IMR-90 (cell line): ENCODE results near the gene KLHL29. TPM values are rescaled to one million over a fixed set of nuclear protein-coding genes. Genes with fewer than 3 reads are reported as not detected.

Experiments used
- ATAC-seq: fragments of 200-7000 bp; cut with Tn5 transposase; 2 replicates; pipeline ENCODE4 v1.9.1; 2020; ENCODE audit warnings: low read depth, mild to moderate bottlenecking, moderate library complexity
- BruUV-seq: library from RNA; stranded (reverse); fragments of 400-500 nt; replicated peaks from 2 replicates; lab custom pipeline; 2021; lab: Mats Ljungman, UMichigan
- CTCF ChIA-PET: fragments of 300-600 bp; formaldehyde crosslinking; extraction: SDS; loops from one replicate; lab custom pipeline; 2021; ENCODE audit warnings: antibody characterized with exemption; lab: Yijun Ruan, JAX
- POLR2A ChIA-PET: fragments of 300-600 bp; sonication (Branson Sonifier 250); formaldehyde crosslinking; loops from one replicate; lab custom pipeline; 2022; ENCODE audit warnings: antibody characterized with exemption; ENCODE audit not compliant: unreplicated experiment; lab: Charles Lee
- DNase-seq: peaks from one replicate; pipeline ENCODE4 v3.0.0; 2013
- H2AFZ ChIP-seq: replicated peaks from 2 replicates; pipeline ENCODE3; 2013; ENCODE audit warnings: low read length, mild to moderate bottlenecking; ENCODE audit not compliant: poor library complexity
- H2AK5ac ChIP-seq: 2 replicates; pipeline ENCODE4 v1.6.1; 2013; ENCODE audit warnings: low read depth, low read length, inconsistent platforms
- H2AK9ac ChIP-seq: replicated peaks from 2 replicates; pipeline ENCODE3; 2013; ENCODE audit warnings: mild to moderate bottlenecking, low read depth, low read length, moderate library complexity; ENCODE audit not compliant: poor library complexity
- H2BK120ac ChIP-seq: 2 replicates; pipeline ENCODE4 v1.6.1; 2013; ENCODE audit warnings: low read depth, low read length, inconsistent platforms
- H2BK15ac ChIP-seq: 3 replicates; pipeline ENCODE4 v1.6.1; 2013; ENCODE audit warnings: low read depth, low read length, inconsistent platforms
- H2BK20ac ChIP-seq: 2 replicates; pipeline ENCODE4 v1.6.1; 2013; ENCODE audit warnings: low read depth, mild to moderate bottlenecking, inconsistent platforms, low read length, moderate library complexity
- H2BK5ac ChIP-seq: 2 replicates; pipeline ENCODE4 v1.6.1; 2013; ENCODE audit warnings: mild to moderate bottlenecking, low read depth, low read length, inconsistent platforms; ENCODE audit not compliant: poor library complexity, severe bottlenecking
- H3K14ac ChIP-seq: replicated peaks from 2 replicates; pipeline ENCODE4 v1.6.1; 2013; ENCODE audit warnings: low read depth, low read length, inconsistent platforms
- H3K18ac ChIP-seq: 2 replicates; pipeline ENCODE4 v1.6.1; 2013; ENCODE audit warnings: low read depth, low read length, control low read depth
- H3K23ac ChIP-seq: 2 replicates; pipeline ENCODE4 v1.6.1; 2013; ENCODE audit warnings: low read depth, low read length, inconsistent platforms
- H3K27ac ChIP-seq: 2 replicates; pipeline ENCODE4 v1.5.1; 2013; ENCODE audit warnings: mild to moderate bottlenecking, control low read depth, low read length; ENCODE audit not compliant: insufficient read depth
- H3K27me3 ChIP-seq: 2 replicates; pipeline ENCODE4 v1.6.1; 2013; ENCODE audit warnings: low read length; ENCODE audit not compliant: control insufficient read depth, insufficient read depth
- H3K36me3 ChIP-seq: 2 replicates; pipeline ENCODE4 v1.6.1; 2013; ENCODE audit warnings: low read length, mixed read lengths; ENCODE audit not compliant: control insufficient read depth, insufficient read depth
- H3K4ac ChIP-seq: 2 replicates; pipeline ENCODE4 v1.6.1; 2013; ENCODE audit warnings: low read depth, low read length, inconsistent platforms
- H3K4me1 ChIP-seq: 2 replicates; pipeline ENCODE4 v1.6.1; 2013; ENCODE audit warnings: low read length, mixed read lengths; ENCODE audit not compliant: control insufficient read depth, insufficient read depth
- H3K4me2 ChIP-seq: 2 replicates; pipeline ENCODE4 v1.6.1; 2013; ENCODE audit warnings: low read depth, mild to moderate bottlenecking, control low read depth, low read length, moderate library complexity
- H3K4me3 ChIP-seq: 2 replicates; pipeline ENCODE4 v1.5.1; 2013; ENCODE audit warnings: low read depth, mild to moderate bottlenecking, control low read depth, low read length, moderate library complexity; ENCODE audit not compliant: insufficient read depth
- H3K56ac ChIP-seq: 2 replicates; pipeline ENCODE4 v1.6.1; 2013; ENCODE audit warnings: low read length, inconsistent platforms; ENCODE audit not compliant: insufficient read depth; ENCODE audit errors: extremely low read depth
- H3K79me1 ChIP-seq, 2 experiments: 2 replicates each; pipeline ENCODE4 v1.6.1; 2013; ENCODE audit warnings: low read length in 2 of 2, inconsistent platforms in 1 of 2, low read depth in 1 of 2
- H3K9ac ChIP-seq: 2 replicates; pipeline ENCODE4 v1.6.1; 2013; ENCODE audit warnings: low read depth, low read length, control low read depth
- H3K9me1 ChIP-seq: 2 replicates; pipeline ENCODE4 v1.6.1; 2013; ENCODE audit warnings: low read length, inconsistent platforms; ENCODE audit not compliant: insufficient read depth
- H3K9me3 ChIP-seq: 2 replicates; pipeline ENCODE4 v1.6.1; 2013; ENCODE audit warnings: low read length; ENCODE audit not compliant: control insufficient read depth, insufficient read depth
- H4K20me1 ChIP-seq: 2 replicates; pipeline ENCODE4 v1.6.1; 2013; ENCODE audit warnings: low read length, inconsistent platforms; ENCODE audit not compliant: insufficient read depth
- H4K5ac ChIP-seq: 2 replicates; pipeline ENCODE4 v1.6.1; 2013; ENCODE audit warnings: mild to moderate bottlenecking, low read depth, low read length, control low read depth
- H4K8ac ChIP-seq, 2 experiments: 2 replicates each; pipeline ENCODE4 v1.6.1; 2013; ENCODE audit warnings: low read depth in 2 of 2, low read length in 2 of 2, control low read depth in 1 of 2, inconsistent platforms in 1 of 2
- H4K91ac ChIP-seq: 2 replicates; pipeline ENCODE4 v1.6.1; 2013; ENCODE audit warnings: low read depth, low read length, inconsistent platforms; ENCODE audit not compliant: insufficient read depth
- CEBPB ChIP-seq: IDR thresholded peaks from 2 replicates; pipeline ENCODE4 v1.6.1; 2012; ENCODE audit warnings: low read depth, low read length, improper control_type of control experiment
- MAFK ChIP-seq: IDR thresholded peaks from 2 replicates; pipeline ENCODE4 v1.6.1; 2012; ENCODE audit warnings: low read depth, low read length, improper control_type of control experiment
- MAZ ChIP-seq: IDR thresholded peaks from 2 replicates; pipeline ENCODE4 v1.6.1; 2012; ENCODE audit warnings: low read depth, mild to moderate bottlenecking, low read length, improper control_type of control experiment, moderate library complexity, borderline replicate concordance
- NFE2L2 ChIP-seq: fragments of 150-350 bp; IDR thresholded peaks from 2 replicates; pipeline ENCODE4 v1.6.1; 2016; ENCODE audit warnings: low read depth, mild to moderate bottlenecking, low read length
- RAD21 ChIP-seq: IDR thresholded peaks from 2 replicates; pipeline ENCODE4 v1.6.1; 2012; ENCODE audit warnings: low read length, improper control_type of control experiment
- RCOR1 ChIP-seq: IDR thresholded peaks from 2 replicates; pipeline ENCODE4 v1.6.1; 2012; ENCODE audit warnings: mild to moderate bottlenecking, low read length, improper control_type of control experiment; ENCODE audit not compliant: insufficient replicate concordance
- WGBS, 2 experiments: methylation state at CpG; one replicate each; pipeline versions ENCODE4 v1.1.5 to v1.1.7; 2013; ENCODE audit warnings: missing lambda C conversion rate in 2 of 2; ENCODE audit not compliant: insufficient read length in 1 of 2; ENCODE audit errors: extremely low coverage in 2 of 2; 5-methylcytosine and 5-hydroxymethylcytosine counted together
- dilution Hi-C: fragments of 300-500 bp; cut with HindIII; formaldehyde crosslinking; loops from one replicate; pipeline ENCODE4 v1.14.3; 2018; ENCODE audit warnings: low sequenced_read_pairs; ENCODE audit not compliant: unreplicated experiment
- in situ Hi-C: fragments of 300-500 bp; cut with MboI; formaldehyde crosslinking; loops from 3 replicates; pipeline ENCODE4 v1.14.3; 2019; ENCODE audit warnings: low sequenced_read_pairs, inconsistent platforms, mixed read lengths
- intact Hi-C: fragments of 100-400 bp; cut with micrococcal nuclease; formaldehyde crosslinking; loops from 2 replicates; pipeline ENCODE4 v1.10.0; 2022
- polyA plus RNA-seq, 3 experiments: library from polyadenylated mRNA; depleted of rRNA; stranded (reverse); fragments of >200 nt; gene quantifications; 2 replicates each; pipeline ENCODE4 v1.2.3, GENCODE V29; 2012; ENCODE audit warnings: low replicate concordance in 1 of 3
- total RNA-seq: library from RNA; depleted of rRNA; stranded (reverse); fragments of >200 nt; gene quantifications from 2 replicates; pipeline ENCODE4 v1.2.3, GENCODE V29; 2012
- TF ChIP-seq, protein P1 (sequence below): conservative IDR thresholded peaks from 2 replicates; pipeline ENCODE4 v1.5.1; 2012; ENCODE audit warnings: mild to moderate bottlenecking, low read depth, low read length, improper control_type of control experiment
- TF ChIP-seq, protein P2 (sequence below): fragments of 150-350 bp; IDR thresholded peaks from 2 replicates; pipeline ENCODE4 v1.6.1; 2016; ENCODE audit warnings: low read depth, mild to moderate bottlenecking, low read length, moderate library complexity, borderline replicate concordance

KLHL29 gene
- total and polyA plus RNA-seq, 2 of the 4 experiments (the other 2 are of a cell fraction): 2.0 to 8.0 TPM

DNA sequence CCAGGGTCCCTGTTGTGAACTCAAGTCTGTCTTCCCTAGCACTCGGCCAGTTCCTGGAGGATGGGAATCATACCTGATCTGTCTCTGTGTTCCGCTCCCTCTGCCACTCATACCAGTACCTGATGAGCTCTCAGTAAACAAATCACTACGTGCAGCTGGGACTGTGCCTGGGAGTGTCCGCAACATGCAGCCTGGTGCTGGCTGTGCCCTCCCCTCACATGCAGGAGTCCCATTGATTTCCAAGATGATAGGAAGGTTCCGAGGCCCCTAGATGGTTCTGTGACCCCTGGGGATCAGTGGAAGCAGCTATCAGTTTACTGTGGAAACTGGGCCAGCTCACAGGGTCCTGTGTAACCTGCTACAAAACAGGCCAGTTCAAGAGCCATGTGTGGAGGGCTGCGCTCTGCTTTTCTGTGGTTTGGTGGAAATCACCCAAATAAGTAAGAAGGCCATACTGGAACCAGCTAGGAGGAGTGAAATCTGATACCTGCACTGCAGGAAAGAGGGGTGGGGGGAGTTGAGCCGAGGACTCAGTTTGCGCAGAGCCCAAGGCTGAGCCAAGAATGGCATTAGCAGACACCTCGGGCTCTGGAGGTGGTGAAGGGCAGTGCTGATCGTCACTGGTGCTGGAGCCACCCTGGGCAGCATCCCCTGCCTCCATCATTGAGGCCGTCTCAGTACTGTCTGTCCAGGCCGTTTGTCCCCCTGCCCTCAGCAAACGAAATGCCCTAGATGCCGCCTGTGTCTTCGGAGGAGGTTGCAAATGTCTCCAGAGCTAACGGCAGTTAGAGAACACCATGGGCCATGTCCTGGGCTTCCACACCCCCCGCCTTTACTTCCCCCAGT is 93.3 kb downstream of the KLHL29 start:
- intact Hi-C loops: no loop called here
- no peak overlapping the region for H2AK5ac ChIP-seq
- TF ChIP-seq MAZ (no peak), NFE2L2 (no peak), MAFK (no peak), RCOR1 (no peak), CEBPB (no peak), RAD21 (no peak)
- TF ChIP-seq, protein P1, sequence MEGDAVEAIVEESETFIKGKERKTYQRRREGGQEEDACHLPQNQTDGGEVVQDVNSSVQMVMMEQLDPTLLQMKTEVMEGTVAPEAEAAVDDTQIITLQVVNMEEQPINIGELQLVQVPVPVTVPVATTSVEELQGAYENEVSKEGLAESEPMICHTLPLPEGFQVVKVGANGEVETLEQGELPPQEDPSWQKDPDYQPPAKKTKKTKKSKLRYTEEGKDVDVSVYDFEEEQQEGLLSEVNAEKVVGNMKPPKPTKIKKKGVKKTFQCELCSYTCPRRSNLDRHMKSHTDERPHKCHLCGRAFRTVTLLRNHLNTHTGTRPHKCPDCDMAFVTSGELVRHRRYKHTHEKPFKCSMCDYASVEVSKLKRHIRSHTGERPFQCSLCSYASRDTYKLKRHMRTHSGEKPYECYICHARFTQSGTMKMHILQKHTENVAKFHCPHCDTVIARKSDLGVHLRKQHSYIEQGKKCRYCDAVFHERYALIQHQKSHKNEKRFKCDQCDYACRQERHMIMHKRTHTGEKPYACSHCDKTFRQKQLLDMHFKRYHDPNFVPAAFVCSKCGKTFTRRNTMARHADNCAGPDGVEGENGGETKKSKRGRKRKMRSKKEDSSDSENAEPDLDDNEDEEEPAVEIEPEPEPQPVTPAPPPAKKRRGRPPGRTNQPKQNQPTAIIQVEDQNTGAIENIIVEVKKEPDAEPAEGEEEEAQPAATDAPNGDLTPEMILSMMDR: no peak
- TF ChIP-seq, protein P2, sequence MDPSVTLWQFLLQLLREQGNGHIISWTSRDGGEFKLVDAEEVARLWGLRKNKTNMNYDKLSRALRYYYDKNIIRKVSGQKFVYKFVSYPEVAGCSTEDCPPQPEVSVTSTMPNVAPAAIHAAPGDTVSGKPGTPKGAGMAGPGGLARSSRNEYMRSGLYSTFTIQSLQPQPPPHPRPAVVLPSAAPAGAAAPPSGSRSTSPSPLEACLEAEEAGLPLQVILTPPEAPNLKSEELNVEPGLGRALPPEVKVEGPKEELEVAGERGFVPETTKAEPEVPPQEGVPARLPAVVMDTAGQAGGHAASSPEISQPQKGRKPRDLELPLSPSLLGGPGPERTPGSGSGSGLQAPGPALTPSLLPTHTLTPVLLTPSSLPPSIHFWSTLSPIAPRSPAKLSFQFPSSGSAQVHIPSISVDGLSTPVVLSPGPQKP: no peak
- no peak overlapping the region for H2BK5ac ChIP-seq
- no peak overlapping the region for H4K8ac ChIP-seq
- BruUV-seq: no TSS peak
- H4K5ac ChIP-seq: no peak overlapping the region
- H3K56ac ChIP-seq: no peak overlapping the region
- H2AK9ac ChIP-seq: no peak overlapping the region
- no peaks in the 10 kb centered on the region for H3K9me3 ChIP-seq
- H3K27ac ChIP-seq: no peak overlapping the region
- ChIA-PET CTCF (no interaction called here), POLR2A (no interaction called here)
- H2BK20ac ChIP-seq: no peak overlapping the region
- no peaks in the 10 kb centered on the region for H3K27me3 ChIP-seq
- ATAC-seq: no peak
- no peak for DNase-seq
- H3K9ac ChIP-seq: no peak overlapping the region
- H3K4me3 ChIP-seq: no peak overlapping the region
- H3K14ac ChIP-seq: no peak overlapping the region
- peaks cover 0 to 3% of the 10 kb centered on the region in 2 experiments; a peak in 3 of 4 replicates for H3K79me1 ChIP-seq
- no peaks in the 10 kb centered on the region for H4K20me1 ChIP-seq
- dilution Hi-C loops: no loop called here
- H2BK120ac ChIP-seq: no peak overlapping the region
- peak overlapping the region; percentile 3 for H2AFZ ChIP-seq
- in situ Hi-C loops: no loop called here
- no peak overlapping the region for H3K18ac ChIP-seq
- H4K91ac ChIP-seq: no peak overlapping the region; the same call in 1 of the 2 replicates
- H3K9me1 ChIP-seq: peaks cover 11% of the 10 kb centered on the region
- H3K23ac ChIP-seq: no peak overlapping the region
- 0 out of 2 replicates have a peak, but pooled peaks cover 2% of the 10 kb centered on the region for H3K36me3 ChIP-seq
- H3K4ac ChIP-seq: no peak overlapping the region
- no peak overlapping the region for H2BK15ac ChIP-seq
- WGBS, 2 experiments: 77% methylated on average over 6 of the region's 17 CpGs; no CpG with 5 or more reads in 1 of the 2 experiments
- H3K4me2 ChIP-seq: no peak overlapping the region
- peaks cover 15% of the 10 kb centered on the region for H3K4me1 ChIP-seq
